ENCODE measurements around the gene ID1. TPM values are rescaled to one million over a fixed set of nuclear protein-coding genes. Genes with fewer than 3 reads are reported as not detected.

The ID1 gene
- total and polyA plus RNA-seq, 2 of the 13 experiments (the other 11 are each of a cell fraction or from before 2014, with no cell fraction given): 320 to 419 TPM

DNA sequence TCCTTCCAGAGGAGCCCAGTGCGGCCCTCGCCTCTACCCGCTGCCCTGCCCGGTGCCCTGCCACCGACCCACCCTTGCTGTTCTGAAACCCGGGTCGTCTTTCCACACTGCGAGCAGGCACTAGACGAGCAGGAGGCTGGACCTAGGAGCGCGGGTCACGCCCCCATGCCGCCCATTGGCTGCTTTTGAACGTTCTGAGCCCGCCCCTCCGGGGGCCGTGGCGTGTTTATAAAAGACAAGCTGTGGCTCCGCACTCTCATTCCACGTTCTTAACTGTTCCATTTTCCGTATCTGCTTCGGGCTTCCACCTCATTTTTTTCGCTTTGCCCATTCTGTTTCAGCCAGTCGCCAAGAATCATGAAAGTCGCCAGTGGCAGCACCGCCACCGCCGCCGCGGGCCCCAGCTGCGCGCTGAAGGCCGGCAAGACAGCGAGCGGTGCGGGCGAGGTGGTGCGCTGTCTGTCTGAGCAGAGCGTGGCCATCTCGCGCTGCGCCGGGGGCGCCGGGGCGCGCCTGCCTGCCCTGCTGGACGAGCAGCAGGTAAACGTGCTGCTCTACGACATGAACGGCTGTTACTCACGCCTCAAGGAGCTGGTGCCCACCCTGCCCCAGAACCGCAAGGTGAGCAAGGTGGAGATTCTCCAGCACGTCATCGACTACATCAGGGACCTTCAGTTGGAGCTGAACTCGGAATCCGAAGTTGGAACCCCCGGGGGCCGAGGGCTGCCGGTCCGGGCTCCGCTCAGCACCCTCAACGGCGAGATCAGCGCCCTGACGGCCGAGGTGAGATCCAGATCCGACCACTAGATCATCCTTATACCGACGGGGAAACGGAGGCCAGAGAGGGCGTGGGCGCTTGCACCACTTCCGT, at the start of gene ID1 (continued):
- TF ChIP-seq HBP1 (CRISPR knock-in tag; IDR thresholded peaks at IDR 0.05; ENCODE audit: low read depth) (peak; percentile 99), ZNF414 (CRISPR knock-in tag; IDR thresholded peaks at IDR 0.05) (no peak), SNAPC4 (CRISPR knock-in tag; IDR thresholded peaks at IDR 0.05) (peak; percentile 66), ZNF274 (CRISPR knock-in tag; IDR thresholded peaks at IDR 0.05) (peak; percentile 79; the same call in 1 of the 2 replicates), FOSL2 (CRISPR knock-in tag; IDR thresholded peaks at IDR 0.05) (peak; percentile 76), PRDM15 (CRISPR knock-in tag; IDR thresholded peaks at IDR 0.05) (peak; percentile 89), ZNF280D (CRISPR knock-in tag; IDR thresholded peaks at IDR 0.05) (no peak), NFE2 (CRISPR knock-in tag; IDR thresholded peaks at IDR 0.05) (no peak), ZNF781 (CRISPR knock-in tag; IDR thresholded peaks at IDR 0.05; ENCODE audit: borderline replicate concordance, not compliant biosample characterization) (peak; percentile 95)
- TF ChIP-seq, protein P1, sequence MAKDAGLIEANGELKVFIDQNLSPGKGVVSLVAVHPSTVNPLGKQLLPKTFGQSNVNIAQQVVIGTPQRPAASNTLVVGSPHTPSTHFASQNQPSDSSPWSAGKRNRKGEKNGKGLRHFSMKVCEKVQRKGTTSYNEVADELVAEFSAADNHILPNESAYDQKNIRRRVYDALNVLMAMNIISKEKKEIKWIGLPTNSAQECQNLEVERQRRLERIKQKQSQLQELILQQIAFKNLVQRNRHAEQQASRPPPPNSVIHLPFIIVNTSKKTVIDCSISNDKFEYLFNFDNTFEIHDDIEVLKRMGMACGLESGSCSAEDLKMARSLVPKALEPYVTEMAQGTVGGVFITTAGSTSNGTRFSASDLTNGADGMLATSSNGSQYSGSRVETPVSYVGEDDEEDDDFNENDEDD (CRISPR knock-in tag; IDR thresholded peaks at IDR 0.05; ENCODE audit: borderline replicate concordance): peak; percentile 67

All from HepG2 (cell line).